Measurements from ENCODE around the gene PRPF39. TPM values are rescaled to one million over a fixed set of nuclear protein-coding genes. Genes with fewer than 3 reads are reported as not detected.

The PRPF39 gene
- total and polyA plus RNA-seq, 2 of the 13 experiments (the other 11 are each of a cell fraction or from before 2014, with no cell fraction given) = 44.2 to 65.0 TPM

DNA sequence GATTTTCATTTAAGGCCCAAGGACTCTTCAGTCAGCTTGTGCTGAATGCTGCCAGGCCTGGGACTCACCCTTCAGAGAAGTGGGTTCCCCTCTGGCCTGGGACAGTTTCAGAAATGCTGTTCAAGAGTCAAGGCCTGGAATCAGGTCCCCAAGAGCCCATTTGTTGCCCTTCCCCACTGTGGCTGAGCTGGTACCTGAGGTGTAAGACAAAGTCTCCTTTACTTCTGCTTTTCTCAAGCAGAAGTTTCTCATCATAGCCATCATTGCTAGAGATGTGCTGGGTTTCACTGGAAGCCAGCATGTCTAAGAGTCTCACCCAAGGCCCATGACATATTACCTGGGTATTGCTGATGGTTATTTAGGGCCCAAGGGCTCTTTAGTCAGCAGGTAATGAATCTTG, 60.7 kb downstream of the PRPF39 start:
- DNase-seq (ENCODE audit: low spot score) (no peak), ATAC-seq (no peak), FAIRE-seq (no peak)
- no peak overlapping the region for H3K9ac ChIP-seq (ENCODE audit: insufficient read depth, low read depth, low read length)
- H3K4me3 ChIP-seq (replicated peaks in 1 of 3; ENCODE audit: insufficient read depth in 1 of 3, low read depth in 2 of 3, low read length in 3 of 3) = no peak overlapping the region
- BruUV-seq (replicated peaks) = no TSS peak
- H3K79me2 ChIP-seq (ENCODE audit: insufficient read depth, low read length) = peaks cover 6% of the 10 kb centered on the region
- POLR2A ChIA-PET = no interaction called here
- intact Hi-C loops (cut with micrococcal nuclease; ENCODE audit: unreplicated experiment) (no loop called here), in situ Hi-C loops (cut with HindIII; ENCODE audit: extremely low pct_ligation_motif_present, low pct_unique_long_range_greater_than_20kb) (no loop called here)
- peaks cover 1 to 4% of the 10 kb centered on the region in 2 experiments; a peak in 3 of 5 replicates for H3K36me3 ChIP-seq (replicated peaks in 1 of 2; ENCODE audit: control insufficient read depth in 1 of 2, insufficient read depth in 2 of 2, low read length in 2 of 2)
- no peaks in the 10 kb centered on the region for H3K4me1 ChIP-seq (ENCODE audit: insufficient read depth, low read length)
- H3K27me3 ChIP-seq (ENCODE audit: control insufficient read depth in 1 of 2, insufficient read depth in 2 of 2, low read length in 2 of 2) = no peaks in the 10 kb centered on the region
- no peak overlapping the region for H3K27ac ChIP-seq (ENCODE audit: extremely low read length, insufficient read depth, low read length)
- H3K4me2 ChIP-seq (ENCODE audit: low read depth, low read length) = no peak overlapping the region
- CTCF ChIA-PET (ENCODE audit: low intra/inter-chr PET ratio, low total read pairs) = no interaction called here
- no peak overlapping the region for H2AFZ ChIP-seq (ENCODE audit: low read length)
- no peaks in the 10 kb centered on the region for H4K20me1 ChIP-seq (ENCODE audit: insufficient read depth, low read length)
- no peaks in the 10 kb centered on the region for H3K9me3 ChIP-seq (ENCODE audit: low read length)
- TF ChIP-seq ZNF12 (CRISPR knock-in tag; IDR thresholded peaks at IDR 0.05) (no peak), ZNF234 (CRISPR knock-in tag; conservative IDR thresholded peaks at IDR 0.05) (no peak), ZNF670 (CRISPR knock-in tag; IDR thresholded peaks at IDR 0.05; ENCODE audit: borderline replicate concordance) (no peak), IRX3 (CRISPR knock-in tag; IDR thresholded peaks at IDR 0.05; ENCODE audit: borderline replicate concordance, low read depth) (no peak), ZNF607 (CRISPR knock-in tag; IDR thresholded peaks at IDR 0.05; ENCODE audit: borderline replicate concordance) (no peak), MEIS1 (CRISPR knock-in tag; IDR thresholded peaks at IDR 0.05; ENCODE audit: borderline replicate concordance) (no peak), TSC22D2 (CRISPR knock-in tag; IDR thresholded peaks at IDR 0.05; ENCODE audit: borderline replicate concordance) (no peak), SRF (IDR thresholded peaks at IDR 0.05; ENCODE audit: low read depth, low read length) (no peak), EZH2 (conservative IDR thresholded peaks at IDR 0.05; ENCODE audit: low read depth, low read length) (no peak), HNRNPL (IDR thresholded peaks at IDR 0.05; ENCODE audit: low read depth, low read length) (no peak), ISL2 (CRISPR knock-in tag; IDR thresholded peaks at IDR 0.05) (no peak), ZNF766 (CRISPR knock-in tag; IDR thresholded peaks at IDR 0.05; ENCODE audit: borderline replicate concordance) (no peak), RXRB (CRISPR knock-in tag; IDR thresholded peaks at IDR 0.05; ENCODE audit: borderline replicate concordance) (no peak)
- TF ChIP-seq, protein P1, sequence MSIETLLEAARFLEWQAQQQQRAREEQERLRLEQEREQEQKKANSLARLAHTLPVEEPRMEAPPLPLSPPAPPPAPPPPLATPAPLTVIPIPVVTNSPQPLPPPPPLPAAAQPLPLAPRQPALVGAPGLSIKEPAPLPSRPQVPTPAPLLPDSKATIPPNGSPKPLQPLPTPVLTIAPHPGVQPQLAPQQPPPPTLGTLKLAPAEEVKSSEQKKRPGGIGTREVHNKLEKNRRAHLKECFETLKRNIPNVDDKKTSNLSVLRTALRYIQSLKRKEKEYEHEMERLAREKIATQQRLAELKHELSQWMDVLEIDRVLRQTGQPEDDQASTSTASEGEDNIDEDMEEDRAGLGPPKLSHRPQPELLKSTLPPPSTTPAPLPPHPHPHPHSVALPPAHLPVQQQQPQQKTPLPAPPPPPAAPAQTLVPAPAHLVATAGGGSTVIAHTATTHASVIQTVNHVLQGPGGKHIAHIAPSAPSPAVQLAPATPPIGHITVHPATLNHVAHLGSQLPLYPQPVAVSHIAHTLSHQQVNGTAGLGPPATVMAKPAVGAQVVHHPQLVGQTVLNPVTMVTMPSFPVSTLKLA (IDR thresholded peaks at IDR 0.05) = no peak
- TF ChIP-seq, protein P2, sequence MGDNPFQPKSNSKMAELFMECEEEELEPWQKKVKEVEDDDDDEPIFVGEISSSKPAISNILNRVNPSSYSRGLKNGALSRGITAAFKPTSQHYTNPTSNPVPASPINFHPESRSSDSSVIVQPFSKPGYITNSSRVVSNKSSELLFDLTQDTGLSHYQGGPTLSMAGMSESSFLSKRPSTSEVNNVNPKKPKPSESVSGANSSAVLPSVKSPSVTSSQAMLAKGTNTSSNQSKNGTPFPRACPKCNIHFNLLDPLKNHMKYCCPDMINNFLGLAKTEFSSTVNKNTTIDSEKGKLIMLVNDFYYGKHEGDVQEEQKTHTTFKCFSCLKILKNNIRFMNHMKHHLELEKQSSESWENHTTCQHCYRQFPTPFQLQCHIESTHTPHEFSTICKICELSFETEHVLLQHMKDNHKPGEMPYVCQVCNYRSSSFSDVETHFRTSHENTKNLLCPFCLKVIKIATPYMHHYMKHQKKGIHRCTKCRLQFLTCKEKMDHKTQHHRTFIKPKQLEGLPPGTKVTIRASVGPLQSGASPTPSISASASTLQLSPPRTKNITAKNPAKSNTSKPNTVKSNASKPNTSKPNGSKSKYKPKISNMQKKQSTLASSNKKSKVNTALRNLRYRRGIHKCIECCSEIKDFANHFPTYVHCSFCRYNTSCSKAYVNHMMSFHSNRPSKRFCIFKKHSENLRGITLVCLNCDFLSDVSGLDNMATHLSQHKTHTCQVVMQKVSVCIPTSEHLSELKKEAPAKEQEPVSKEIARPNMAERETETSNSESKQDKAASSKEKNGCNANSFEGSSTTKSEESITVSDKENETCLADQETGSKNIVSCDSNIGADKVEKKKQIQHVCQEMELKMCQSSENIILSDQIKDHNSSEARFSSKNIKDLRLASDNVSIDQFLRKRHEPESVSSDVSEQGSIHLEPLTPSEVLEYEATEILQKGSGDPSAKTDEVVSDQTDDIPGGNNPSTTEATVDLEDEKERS (CRISPR knock-in tag; IDR thresholded peaks at IDR 0.05) = no peak
- TF ChIP-seq, protein P3, sequence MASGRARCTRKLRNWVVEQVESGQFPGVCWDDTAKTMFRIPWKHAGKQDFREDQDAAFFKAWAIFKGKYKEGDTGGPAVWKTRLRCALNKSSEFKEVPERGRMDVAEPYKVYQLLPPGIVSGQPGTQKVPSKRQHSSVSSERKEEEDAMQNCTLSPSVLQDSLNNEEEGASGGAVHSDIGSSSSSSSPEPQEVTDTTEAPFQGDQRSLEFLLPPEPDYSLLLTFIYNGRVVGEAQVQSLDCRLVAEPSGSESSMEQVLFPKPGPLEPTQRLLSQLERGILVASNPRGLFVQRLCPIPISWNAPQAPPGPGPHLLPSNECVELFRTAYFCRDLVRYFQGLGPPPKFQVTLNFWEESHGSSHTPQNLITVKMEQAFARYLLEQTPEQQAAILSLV (CRISPR knock-in tag; IDR thresholded peaks at IDR 0.05; ENCODE audit: borderline replicate concordance) = no peak
- TF ChIP-seq, protein P4, sequence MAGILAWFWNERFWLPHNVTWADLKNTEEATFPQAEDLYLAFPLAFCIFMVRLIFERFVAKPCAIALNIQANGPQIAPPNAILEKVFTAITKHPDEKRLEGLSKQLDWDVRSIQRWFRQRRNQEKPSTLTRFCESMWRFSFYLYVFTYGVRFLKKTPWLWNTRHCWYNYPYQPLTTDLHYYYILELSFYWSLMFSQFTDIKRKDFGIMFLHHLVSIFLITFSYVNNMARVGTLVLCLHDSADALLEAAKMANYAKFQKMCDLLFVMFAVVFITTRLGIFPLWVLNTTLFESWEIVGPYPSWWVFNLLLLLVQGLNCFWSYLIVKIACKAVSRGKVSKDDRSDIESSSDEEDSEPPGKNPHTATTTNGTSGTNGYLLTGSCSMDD (CRISPR knock-in tag; IDR thresholded peaks at IDR 0.05) = no peak
- TF ChIP-seq, protein P5, sequence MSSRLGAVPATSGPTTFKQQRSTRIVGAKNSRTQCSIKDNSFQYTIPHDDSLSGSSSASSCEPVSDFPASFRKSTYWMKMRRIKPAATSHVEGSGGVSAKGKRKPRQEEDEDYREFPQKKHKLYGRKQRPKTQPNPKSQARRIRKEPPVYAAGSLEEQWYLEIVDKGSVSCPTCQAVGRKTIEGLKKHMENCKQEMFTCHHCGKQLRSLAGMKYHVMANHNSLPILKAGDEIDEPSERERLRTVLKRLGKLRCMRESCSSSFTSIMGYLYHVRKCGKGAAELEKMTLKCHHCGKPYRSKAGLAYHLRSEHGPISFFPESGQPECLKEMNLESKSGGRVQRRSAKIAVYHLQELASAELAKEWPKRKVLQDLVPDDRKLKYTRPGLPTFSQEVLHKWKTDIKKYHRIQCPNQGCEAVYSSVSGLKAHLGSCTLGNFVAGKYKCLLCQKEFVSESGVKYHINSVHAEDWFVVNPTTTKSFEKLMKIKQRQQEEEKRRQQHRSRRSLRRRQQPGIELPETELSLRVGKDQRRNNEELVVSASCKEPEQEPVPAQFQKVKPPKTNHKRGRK (CRISPR knock-in tag; IDR thresholded peaks at IDR 0.05) = no peak

Measured in HepG2 (cell line).